Keratinocyte (primary cell): ENCODE results near the gene NR6A1. TPM values are rescaled to one million over a fixed set of nuclear protein-coding genes. Genes with fewer than 3 reads are reported as not detected.
A peak's percentile ranks its signal among the peaks of the same experiment; 100 is the strongest.

Experiments
- DNase-seq: peaks from one replicate; pipeline ENCODE4 v3.0.0-alpha.2; 2011; ENCODE audit warnings: low read depth, missing footprints, low spot score
- FAIRE-seq: peaks from 2 replicates; lab custom pipeline; 2011; peaks lifted over from hg19 to GRCh38; lab: Jason Lieb, UNC
- H2AFZ ChIP-seq: 2 replicates; pipeline ENCODE4 v1.6.0; 2012; ENCODE audit warnings: low read length, control low read depth, inconsistent platforms; ENCODE audit not compliant: control insufficient read depth
- H3K27ac ChIP-seq: 2 replicates; pipeline ENCODE4 v1.5.1; 2011; ENCODE audit warnings: low read length; ENCODE audit not compliant: control insufficient read depth, insufficient read depth
- H3K27me3 ChIP-seq: 3 replicates; pipeline ENCODE4 v1.6.0; 2011; ENCODE audit warnings: low read length; ENCODE audit not compliant: control insufficient read depth, insufficient read depth; ENCODE audit errors: extremely low read depth
- H3K36me3 ChIP-seq, 2 experiments: 2 replicates in 1 of 2; 3 replicates in 1 of 2; pipeline ENCODE4 v1.5.1; 2011; ENCODE audit warnings: low read length in 2 of 2, mild to moderate bottlenecking in 1 of 2; ENCODE audit not compliant: control insufficient read depth in 2 of 2, insufficient read depth in 2 of 2; ENCODE audit errors: extremely low read depth in 1 of 2
- H3K4me1 ChIP-seq: 3 replicates; pipeline ENCODE4 v1.5.1; 2011; ENCODE audit warnings: low read length; ENCODE audit not compliant: control insufficient read depth, insufficient read depth; ENCODE audit errors: extremely low read depth
- H3K4me2 ChIP-seq: 3 replicates; pipeline ENCODE4 v1.6.0; 2011; ENCODE audit warnings: low read depth, low read length; ENCODE audit not compliant: control insufficient read depth, insufficient read depth; ENCODE audit errors: extremely low read depth
- H3K4me3 ChIP-seq, 3 experiments: fragments of 200-600 bp in 1 of 3; sonication (generic) in 1 of 3; 2 replicates in 2 of 3; 3 replicates in 1 of 3; pipeline ENCODE4 v1.5.1; 2011 to 2016; ENCODE audit warnings: low read length in 3 of 3, mild to moderate bottlenecking in 3 of 3, control low read depth in 2 of 3, inconsistent platforms in 1 of 3, low read depth in 1 of 3, mixed read lengths in 1 of 3, mixed run types in 1 of 3, moderate library complexity in 1 of 3; ENCODE audit not compliant: control insufficient read depth in 2 of 3, insufficient read depth in 2 of 3; ENCODE audit errors: extremely low read depth in 1 of 3
- H3K79me2 ChIP-seq: 2 replicates; pipeline ENCODE4 v1.6.0; 2012; ENCODE audit warnings: low read length; ENCODE audit not compliant: control insufficient read depth, insufficient read depth
- H3K9ac ChIP-seq: 3 replicates; pipeline ENCODE4 v1.6.0; 2011; ENCODE audit warnings: low read length; ENCODE audit not compliant: control insufficient read depth, insufficient read depth; ENCODE audit errors: extremely low read depth
- H3K9me1 ChIP-seq: 3 replicates; pipeline ENCODE4 v1.6.0; 2011; ENCODE audit warnings: low read length; ENCODE audit not compliant: control insufficient read depth, insufficient read depth; ENCODE audit errors: extremely low read depth
- H3K9me3 ChIP-seq: 2 replicates; pipeline ENCODE4 v1.5.1; 2012; ENCODE audit warnings: low read depth, low read length; ENCODE audit not compliant: control insufficient read depth
- H4K20me1 ChIP-seq: 3 replicates; pipeline ENCODE4 v1.6.0; 2011; ENCODE audit warnings: low read length; ENCODE audit not compliant: control insufficient read depth, insufficient read depth; ENCODE audit errors: extremely low read depth
- EZH2 ChIP-seq: IDR thresholded peaks from one replicate; pipeline ENCODE4 v1.6.1; 2012; ENCODE audit warnings: inconsistent platforms, mild to moderate bottlenecking, low read length, moderate library complexity
- dilution Hi-C: fragments of 300-500 bp; cut with MboI; formaldehyde crosslinking; loops from one replicate; pipeline ENCODE4 v1.7.0; 2020; ENCODE audit warnings: low sequenced_read_pairs; ENCODE audit not compliant: extremely low pct_ligation_motif_present
- polyA plus RNA-seq, 5 experiments: library from polyadenylated mRNA; depleted of rRNA in 3 of 5; stranded (reverse) in 3 of 5; stranded (forward) in 1 of 5; unstranded in 1 of 5; fragments of >200 nt; gene quantifications; 1 replicate in 1 of 5; 2 replicates in 3 of 5; 3 replicates in 1 of 5; pipeline versions ENCODE4 v1.2.1 to v1.2.3, GENCODE V29; 2011 to 2012; ENCODE audit warnings: missing spikeins in 2 of 5, low read depth in 1 of 5, low replicate concordance in 1 of 5
- TF ChIP-seq, protein P1 (sequence below), 3 experiments: IDR thresholded peaks in 1 of 3; conservative IDR thresholded peaks in 1 of 3; optimal IDR thresholded peaks in 1 of 3; 2 replicates in 2 of 3; 3 replicates in 1 of 3; pipeline versions ENCODE3 to v1.5.1; 2011; ENCODE audit warnings: low read length in 3 of 3, mild to moderate bottlenecking in 3 of 3, moderate library complexity in 2 of 3, control low read depth in 1 of 3, inconsistent platforms in 1 of 3; ENCODE audit not compliant: insufficient read depth in 2 of 3; ENCODE audit errors: extremely low read depth in 1 of 3

The NR6A1 gene
- polyA plus RNA-seq, 1 donor (not counting 4 experiments of a cell fraction or from before 2014, with no cell fraction given): 1.8 TPM

DNA sequence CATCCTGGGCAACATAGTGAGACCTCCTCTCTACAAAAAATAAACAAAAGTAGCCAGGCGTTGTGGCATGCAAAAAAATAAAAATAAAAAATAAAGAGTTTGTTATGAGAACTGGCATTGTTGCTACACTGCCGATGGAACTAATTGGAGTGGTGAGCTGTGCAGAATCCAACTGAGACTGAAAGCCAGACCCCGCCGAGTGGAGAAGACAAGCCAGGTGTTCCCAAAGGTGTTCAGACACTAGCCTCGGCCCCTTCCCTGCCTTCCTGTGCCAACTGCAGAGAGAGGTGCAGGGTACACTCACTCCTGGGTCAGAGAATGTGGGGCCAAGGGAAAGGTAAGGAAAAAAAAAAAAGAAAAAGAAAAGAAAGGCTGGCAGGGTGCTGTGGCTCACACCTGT is 44.5 kb upstream of the NR6A1 start:
- Histone ChIP-seq H4K20me1 (no peaks in the 10 kb centered on the region), H3K79me2 (no peaks in the 10 kb centered on the region), H2AFZ (no peak overlapping the region), H3K9me3 (no peaks in the 10 kb centered on the region), H3K4me1 (peaks cover 61% of the 10 kb centered on the region), H3K27me3 (no peaks in the 10 kb centered on the region), H3K9ac (no peak overlapping the region), H3K4me2 (no peak overlapping the region), H3K27ac (no peak overlapping the region), H3K9me1 (no peaks in the 10 kb centered on the region), H3K4me3 (no peak overlapping the region), H3K36me3 (no peaks in the 10 kb centered on the region)
- dilution Hi-C loops: no loop called here
- no peak for FAIRE-seq
- TF ChIP-seq, protein P1, sequence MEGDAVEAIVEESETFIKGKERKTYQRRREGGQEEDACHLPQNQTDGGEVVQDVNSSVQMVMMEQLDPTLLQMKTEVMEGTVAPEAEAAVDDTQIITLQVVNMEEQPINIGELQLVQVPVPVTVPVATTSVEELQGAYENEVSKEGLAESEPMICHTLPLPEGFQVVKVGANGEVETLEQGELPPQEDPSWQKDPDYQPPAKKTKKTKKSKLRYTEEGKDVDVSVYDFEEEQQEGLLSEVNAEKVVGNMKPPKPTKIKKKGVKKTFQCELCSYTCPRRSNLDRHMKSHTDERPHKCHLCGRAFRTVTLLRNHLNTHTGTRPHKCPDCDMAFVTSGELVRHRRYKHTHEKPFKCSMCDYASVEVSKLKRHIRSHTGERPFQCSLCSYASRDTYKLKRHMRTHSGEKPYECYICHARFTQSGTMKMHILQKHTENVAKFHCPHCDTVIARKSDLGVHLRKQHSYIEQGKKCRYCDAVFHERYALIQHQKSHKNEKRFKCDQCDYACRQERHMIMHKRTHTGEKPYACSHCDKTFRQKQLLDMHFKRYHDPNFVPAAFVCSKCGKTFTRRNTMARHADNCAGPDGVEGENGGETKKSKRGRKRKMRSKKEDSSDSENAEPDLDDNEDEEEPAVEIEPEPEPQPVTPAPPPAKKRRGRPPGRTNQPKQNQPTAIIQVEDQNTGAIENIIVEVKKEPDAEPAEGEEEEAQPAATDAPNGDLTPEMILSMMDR (optimal IDR thresholded peaks at IDR 0.05 in 1 of 3, IDR thresholded peaks at IDR 0.05 in 1 of 3, conservative IDR thresholded peaks at IDR 0.05 in 1 of 3; ENCODE audit: extremely low read depth in 1 of 3, insufficient read depth in 2 of 3, low read length in 3 of 3): no peak
- TF ChIP-seq EZH2: no peak
- DNase-seq: no peak

DNA sequence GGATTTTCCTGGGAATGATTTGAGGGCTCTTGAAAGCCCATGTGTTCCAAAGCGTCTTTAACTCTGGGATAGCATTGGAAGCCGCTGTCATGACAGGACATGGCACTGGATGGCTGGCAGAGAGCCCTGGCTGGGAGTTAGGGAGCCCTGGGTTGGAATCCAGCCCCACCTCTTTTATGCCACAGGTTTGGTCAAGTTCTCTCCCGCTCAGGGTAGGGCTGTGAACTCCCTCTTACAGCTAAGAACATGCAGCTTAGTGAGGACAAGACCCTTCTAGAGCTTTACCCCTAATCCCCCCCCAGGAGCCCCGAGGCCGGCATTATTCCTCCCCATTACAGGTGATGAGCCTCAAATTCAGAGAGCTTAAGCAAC is 43.0 kb upstream of the NR6A1 start:
- peak overlapping the region; percentile 65 for H3K4me2 ChIP-seq
- TF ChIP-seq, protein P1 (optimal IDR thresholded peaks at IDR 0.05 in 1 of 3, IDR thresholded peaks at IDR 0.05 in 1 of 3, conservative IDR thresholded peaks at IDR 0.05 in 1 of 3; ENCODE audit: extremely low read depth in 1 of 3, insufficient read depth in 2 of 3, low read length in 3 of 3): no peak
- TF ChIP-seq EZH2: no peak
- DNase-seq (no peak), FAIRE-seq (peak; percentile 84)
- H3K4me3 ChIP-seq: no peak overlapping the region
- H3K9me3 ChIP-seq: no peaks in the 10 kb centered on the region
- H4K20me1 ChIP-seq: no peaks in the 10 kb centered on the region
- no peaks in the 10 kb centered on the region for H3K79me2 ChIP-seq
- no peak overlapping the region for H3K9ac ChIP-seq
- H3K27me3 ChIP-seq: no peaks in the 10 kb centered on the region
- dilution Hi-C loops: no loop called here
- H3K36me3 ChIP-seq: no peaks in the 10 kb centered on the region
- peaks cover 60% of the 10 kb centered on the region for H3K4me1 ChIP-seq
- no peak overlapping the region for H2AFZ ChIP-seq
- no peak overlapping the region for H3K27ac ChIP-seq
- no peaks in the 10 kb centered on the region for H3K9me1 ChIP-seq
